GM23338 (cell line): ENCODE results near the gene SLC22A9. TPM values are rescaled to one million over a fixed set of nuclear protein-coding genes. Genes with fewer than 3 reads are reported as not detected.

ENCODE experiments used
- ATAC-seq: fragments of 200-7000 bp; cut with Tn5 transposase; 3 replicates; pipeline ENCODE4 v1.9.1; 2020
- DNase-seq: peaks from one replicate; pipeline ENCODE4 v3.0.0-alpha.2; 2015; ENCODE audit warnings: low spot score
- H2AFZ ChIP-seq: fragments of 200-600 bp; sonication (generic); 2 replicates; pipeline ENCODE4 v1.8.0; 2016; ENCODE audit warnings: antibody characterized with exemption, mild to moderate bottlenecking, moderate library complexity
- H3F3A ChIP-seq: fragments of 200-600 bp; sonication (generic); replicated peaks from 2 replicates; pipeline ENCODE4 v1.8.0; 2017; ENCODE audit warnings: antibody characterized with exemption, mixed run types, low read depth
- H3K27ac ChIP-seq: fragments of 200-600 bp; sonication (generic); 2 replicates; pipeline ENCODE4 v1.6.1; 2016; ENCODE audit warnings: low read depth
- H3K27me3 ChIP-seq: fragments of 200-600 bp; sonication (generic); 2 replicates; pipeline ENCODE4 v1.8.0; 2016; ENCODE audit warnings: mild to moderate bottlenecking, mixed run types, moderate library complexity; ENCODE audit not compliant: insufficient read depth
- H3K36me3 ChIP-seq: fragments of 200-600 bp; sonication (generic); 2 replicates; pipeline ENCODE4 v1.8.0; 2016; ENCODE audit warnings: mild to moderate bottlenecking; ENCODE audit not compliant: insufficient read depth
- H3K4me1 ChIP-seq: fragments of 200-600 bp; sonication (generic); 2 replicates; pipeline ENCODE4 v1.8.0; 2016; ENCODE audit warnings: mild to moderate bottlenecking, moderate library complexity; ENCODE audit not compliant: insufficient read depth
- H3K4me2 ChIP-seq: fragments of 200-600 bp; sonication (generic); 2 replicates; pipeline ENCODE4 v1.7.1; 2017; ENCODE audit warnings: mixed run types
- H3K4me3 ChIP-seq: fragments of 200-600 bp; sonication (generic); 2 replicates; pipeline ENCODE4 v1.6.1; 2016; ENCODE audit warnings: mixed run types
- H3K79me2 ChIP-seq: fragments of 200-600 bp; sonication (generic); replicated peaks from 2 replicates; pipeline ENCODE4 v1.8.0; 2017; ENCODE audit warnings: mild to moderate bottlenecking; ENCODE audit not compliant: insufficient read depth
- H3K9me2 ChIP-seq: fragments of 200-600 bp; sonication (generic); 2 replicates; pipeline ENCODE4 v1.8.0; 2017; ENCODE audit not compliant: insufficient read depth
- H4K20me1 ChIP-seq: fragments of 200-600 bp; sonication (generic); replicated peaks from 2 replicates; pipeline ENCODE4 v1.8.0; 2017; ENCODE audit warnings: mild to moderate bottlenecking; ENCODE audit not compliant: insufficient read depth
- H3K27ac Mint-ChIP-seq: 2 replicates; pipeline ENCODE4 v1.8.0; 2020; ENCODE audit warnings: inconsistent platforms, mild to moderate bottlenecking, moderate library complexity, mixed read lengths
- H3K27me3 Mint-ChIP-seq: 3 replicates; pipeline ENCODE4 v1.8.0; 2022; ENCODE audit warnings: low read depth, mild to moderate bottlenecking, moderate library complexity, mixed read lengths, inconsistent platforms; ENCODE audit not compliant: insufficient read depth, poor library complexity
- H3K36me3 Mint-ChIP-seq: 3 replicates; pipeline ENCODE4 v1.8.0; 2021; ENCODE audit warnings: low read depth, mild to moderate bottlenecking, inconsistent platforms, moderate library complexity, mixed read lengths
- H3K4me1 Mint-ChIP-seq: 3 replicates; pipeline ENCODE4 v1.8.0; 2020; ENCODE audit warnings: mild to moderate bottlenecking, inconsistent platforms, mixed read lengths
- H3K4me3 Mint-ChIP-seq: 3 replicates; pipeline ENCODE4 v1.8.0; 2021; ENCODE audit warnings: moderate library complexity, mild to moderate bottlenecking, inconsistent platforms, mixed read lengths
- H3K9me3 Mint-ChIP-seq: 3 replicates; pipeline ENCODE4 v1.8.0; 2020; ENCODE audit warnings: moderate library complexity, mild to moderate bottlenecking, inconsistent platforms, mixed read lengths
- NANOG ChIP-seq: IDR thresholded peaks from 2 replicates; pipeline ENCODE4 v1.6.1; 2016; ENCODE audit warnings: antibody characterized with exemption, borderline replicate concordance
- ZNF462 ChIP-seq: fragments of 250-450 bp; sonication (Bioruptor Pico); IDR thresholded peaks from 2 replicates; pipeline ENCODE4 v1.5.0; 2020; ENCODE audit warnings: mild to moderate bottlenecking, moderate library complexity
- polyA plus RNA-seq: library from polyadenylated mRNA; unstranded; fragments of >200 nt; fragmentation: Nextera tagmentation; extraction: Ambion mirVana; gene quantifications from 2 replicates; pipeline ENCODE4 v1.2.1, GENCODE V29; 2016
- total RNA-seq: library from RNA; depleted of rRNA; stranded (reverse); fragments of >200 nt; shearing (Covaris generic); gene quantifications from 2 replicates; pipeline ENCODE4 v1.2.3, GENCODE V29; 2014
- TF ChIP-seq, protein P1 (sequence below): IDR thresholded peaks from 2 replicates; pipeline ENCODE4 v1.6.1; 2016; ENCODE audit warnings: antibody characterized with exemption
- TF ChIP-seq, protein P2 (sequence below): IDR thresholded peaks from one replicate; pipeline ENCODE4 v1.6.1; 2018; ENCODE audit warnings: antibody characterized with exemption; ENCODE audit not compliant: unreplicated experiment

The SLC22A9 gene
- total and polyA plus RNA-seq, 2 experiments from 2014 or later = not detected

- peak overlapping the region; percentile 5; the same call in 1 of the 3 replicates for H3K4me3 Mint-ChIP-seq
Measured at GRCh38 chr11:63448646-63449045, 79.1 kb downstream of the SLC22A9 start.

GRCh38 chr11:63459586-63459985 is 90.0 kb downstream of the SLC22A9 start:
- Histone ChIP-seq H2AFZ (no peak overlapping the region), H4K20me1 (no peaks in the 10 kb centered on the region), H3K27me3 (no peaks in the 10 kb centered on the region), H3K9me2 (peaks cover 12% of the 10 kb centered on the region; the same call in 1 of the 2 replicates), H3K4me3 (no peak overlapping the region), H3K4me2 (no peak overlapping the region), H3F3A (no peaks in the 10 kb centered on the region), H3K27ac (no peak overlapping the region), H3K4me1 (peaks cover 15% of the 10 kb centered on the region), H3K36me3 (no peaks in the 10 kb centered on the region), H3K79me2 (no peaks in the 10 kb centered on the region)
- Mint-ChIP-seq H3K9me3 (peaks cover under 1% of the 10 kb centered on the region; the same call in 1 of the 3 replicates), H3K27me3 (peaks cover 6% of the 10 kb centered on the region), H3K4me3 (no peak overlapping the region), H3K27ac (no peak overlapping the region), H3K4me1 (peaks cover 7% of the 10 kb centered on the region), H3K36me3 (peaks cover 3% of the 10 kb centered on the region; the same call in 1 of the 3 replicates)
- DNase-seq (peak; percentile 25), ATAC-seq (peak; percentile 70)
- TF ChIP-seq, protein P1, sequence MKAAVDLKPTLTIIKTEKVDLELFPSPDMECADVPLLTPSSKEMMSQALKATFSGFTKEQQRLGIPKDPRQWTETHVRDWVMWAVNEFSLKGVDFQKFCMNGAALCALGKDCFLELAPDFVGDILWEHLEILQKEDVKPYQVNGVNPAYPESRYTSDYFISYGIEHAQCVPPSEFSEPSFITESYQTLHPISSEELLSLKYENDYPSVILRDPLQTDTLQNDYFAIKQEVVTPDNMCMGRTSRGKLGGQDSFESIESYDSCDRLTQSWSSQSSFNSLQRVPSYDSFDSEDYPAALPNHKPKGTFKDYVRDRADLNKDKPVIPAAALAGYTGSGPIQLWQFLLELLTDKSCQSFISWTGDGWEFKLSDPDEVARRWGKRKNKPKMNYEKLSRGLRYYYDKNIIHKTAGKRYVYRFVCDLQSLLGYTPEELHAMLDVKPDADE = no peak
- TF ChIP-seq ZNF462 (CRISPR knock-in tag) = peak; percentile 70; the same call in 1 of the 2 replicates

More at GRCh38 chr11:63448646-63449045, 79.1 kb downstream of the SLC22A9 start:
- peaks cover 26% of the 10 kb centered on the region for H3K9me2 ChIP-seq
- ATAC-seq (peak; percentile 70), DNase-seq (peak; percentile 69)
- H3K27ac Mint-ChIP-seq = peak overlapping the region; percentile 80
- peak overlapping the region; percentile 81 for H3K27ac ChIP-seq
- no peaks in the 10 kb centered on the region for H3K27me3 ChIP-seq
- H3K4me3 ChIP-seq = no peak overlapping the region
- H2AFZ ChIP-seq = no peak overlapping the region
- H3F3A ChIP-seq = no peaks in the 10 kb centered on the region
- H3K36me3 Mint-ChIP-seq = peaks cover 38% of the 10 kb centered on the region
- H3K4me2 ChIP-seq = peak overlapping the region; percentile 7
- H3K79me2 ChIP-seq = no peaks in the 10 kb centered on the region
- peaks cover 2% of the 10 kb centered on the region for H3K27me3 Mint-ChIP-seq
- no peaks in the 10 kb centered on the region for H4K20me1 ChIP-seq
- peak; percentile 99 for TF ChIP-seq NANOG
- TF ChIP-seq, protein P2, sequence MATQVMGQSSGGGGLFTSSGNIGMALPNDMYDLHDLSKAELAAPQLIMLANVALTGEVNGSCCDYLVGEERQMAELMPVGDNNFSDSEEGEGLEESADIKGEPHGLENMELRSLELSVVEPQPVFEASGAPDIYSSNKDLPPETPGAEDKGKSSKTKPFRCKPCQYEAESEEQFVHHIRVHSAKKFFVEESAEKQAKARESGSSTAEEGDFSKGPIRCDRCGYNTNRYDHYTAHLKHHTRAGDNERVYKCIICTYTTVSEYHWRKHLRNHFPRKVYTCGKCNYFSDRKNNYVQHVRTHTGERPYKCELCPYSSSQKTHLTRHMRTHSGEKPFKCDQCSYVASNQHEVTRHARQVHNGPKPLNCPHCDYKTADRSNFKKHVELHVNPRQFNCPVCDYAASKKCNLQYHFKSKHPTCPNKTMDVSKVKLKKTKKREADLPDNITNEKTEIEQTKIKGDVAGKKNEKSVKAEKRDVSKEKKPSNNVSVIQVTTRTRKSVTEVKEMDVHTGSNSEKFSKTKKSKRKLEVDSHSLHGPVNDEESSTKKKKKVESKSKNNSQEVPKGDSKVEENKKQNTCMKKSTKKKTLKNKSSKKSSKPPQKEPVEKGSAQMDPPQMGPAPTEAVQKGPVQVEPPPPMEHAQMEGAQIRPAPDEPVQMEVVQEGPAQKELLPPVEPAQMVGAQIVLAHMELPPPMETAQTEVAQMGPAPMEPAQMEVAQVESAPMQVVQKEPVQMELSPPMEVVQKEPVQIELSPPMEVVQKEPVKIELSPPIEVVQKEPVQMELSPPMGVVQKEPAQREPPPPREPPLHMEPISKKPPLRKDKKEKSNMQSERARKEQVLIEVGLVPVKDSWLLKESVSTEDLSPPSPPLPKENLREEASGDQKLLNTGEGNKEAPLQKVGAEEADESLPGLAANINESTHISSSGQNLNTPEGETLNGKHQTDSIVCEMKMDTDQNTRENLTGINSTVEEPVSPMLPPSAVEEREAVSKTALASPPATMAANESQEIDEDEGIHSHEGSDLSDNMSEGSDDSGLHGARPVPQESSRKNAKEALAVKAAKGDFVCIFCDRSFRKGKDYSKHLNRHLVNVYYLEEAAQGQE = no peak
- TF ChIP-seq, protein P1 = peak; percentile 73
- H3K4me1 Mint-ChIP-seq = peaks cover 42% of the 10 kb centered on the region
- peaks cover 25% of the 10 kb centered on the region for H3K4me1 ChIP-seq
- peaks cover 33% of the 10 kb centered on the region for H3K9me3 Mint-ChIP-seq
- H3K36me3 ChIP-seq = no peaks in the 10 kb centered on the region
